ENCODE results near the gene ANP32E. TPM values are rescaled to one million over a fixed set of nuclear protein-coding genes. Genes with fewer than 3 reads are reported as not detected.
"Not testable (repeated sequence)": the region's sequence is repeated elsewhere in the genome, so short reads cannot be mapped to it uniquely, and the experiment has no call there.

ANP32E gene
- total and polyA plus RNA-seq, 9 donors = 16.3 to 43.8 (median 29.7) TPM

- H3K27me3 ChIP-seq = no peaks in the 10 kb centered on the region
- intact Hi-C loops (cut with DNase I) = no loop called here
- peak overlapping the region; percentile 84 for H3K27ac ChIP-seq
- H3K36me3 ChIP-seq = no peaks in the 10 kb centered on the region
- H3K9me3 ChIP-seq = no peaks in the 10 kb centered on the region
- DNase-seq = peak in 3 of 5 donors; percentile 34 to 64 (median 50)
- H3K4me3 ChIP-seq = peak overlapping the region; percentile 100
- WGBS, 3 donors = 0% methylated on average over 9 to 27 of the region's 27 CpGs
- TF ChIP-seq POLR2A (IDR thresholded peaks at IDR 0.05) (no peak), EP300 (IDR thresholded peaks at IDR 0.05) (no peak), CTCF (IDR thresholded peaks at IDR 0.05) (no peak)
- H3K4me1 ChIP-seq (ENCODE audit: insufficient read depth) = peaks cover 2% of the 10 kb centered on the region
Measured at GRCh38 chr1:150235294-150235851, 539 bp downstream of the ANP32E start.

- peak; percentile 80 to 85 (median 82) for DNase-seq
- Histone ChIP-seq H3K27me3 (no peaks in the 10 kb centered on the region), H3K36me3 (no peaks in the 10 kb centered on the region), H3K27ac (peak overlapping the region; percentile 84), H3K4me3 (peak overlapping the region; percentile 100), H3K9me3 (no peaks in the 10 kb centered on the region), H3K4me1 (ENCODE audit: insufficient read depth) (peaks cover 2% of the 10 kb centered on the region)
- TF ChIP-seq CTCF (IDR thresholded peaks at IDR 0.05) (no peak), POLR2A (IDR thresholded peaks at IDR 0.05) (peak; percentile 67)
- intact Hi-C loops (cut with DNase I) = no loop called here
- 0 to 1% (median 0%) methylated on average over 77 to 78 of the region's 78 CpGs for WGBS, 3 donors
Measured at GRCh38 chr1:150234566-150235293, 1.2 kb downstream of the ANP32E start.

GRCh38 chr1:150234309-150234565 lies 1.7 kb downstream of the ANP32E start:
- no peaks in the 10 kb centered on the region for H3K9me3 ChIP-seq
- peak overlapping the region; percentile 100 for H3K4me3 ChIP-seq
- intact Hi-C loops (cut with DNase I) = no loop called here
- TF ChIP-seq POLR2A (IDR thresholded peaks at IDR 0.05) (no peak), CTCF (IDR thresholded peaks at IDR 0.05) (no peak), EP300 (IDR thresholded peaks at IDR 0.05) (no peak)
- no peak for DNase-seq
- peaks cover 2% of the 10 kb centered on the region for H3K4me1 ChIP-seq (ENCODE audit: insufficient read depth)
- H3K36me3 ChIP-seq = no peaks in the 10 kb centered on the region
- peak overlapping the region; percentile 84 for H3K27ac ChIP-seq
- WGBS, 3 donors = 0 to 1% (median 1%) methylated on average over 9 of the region's 9 CpGs
- no peaks in the 10 kb centered on the region for H3K27me3 ChIP-seq

- H3K9me3 ChIP-seq = no peaks in the 10 kb centered on the region
- intact Hi-C loops (cut with DNase I) = no loop called here
- 10 to 11% (median 11%) methylated on average over 15 of the region's 15 CpGs for WGBS, 3 donors
- peak in 4 of 5 donors; percentile 17 to 60 (median 51) for DNase-seq
- H3K27me3 ChIP-seq = no peaks in the 10 kb centered on the region
- peaks cover 2% of the 10 kb centered on the region for H3K4me1 ChIP-seq (ENCODE audit: insufficient read depth)
- peak overlapping the region; percentile 100 for H3K4me3 ChIP-seq
- no peak for TF ChIP-seq POLR2A (IDR thresholded peaks at IDR 0.05)
- TF ChIP-seq EP300 (IDR thresholded peaks at IDR 0.05) = no peak
- no peak for TF ChIP-seq CTCF (IDR thresholded peaks at IDR 0.05)
- H3K27ac ChIP-seq = peak overlapping the region; percentile 84
- no peaks in the 10 kb centered on the region for H3K36me3 ChIP-seq
Measured at GRCh38 chr1:150233359-150234308, 2.3 kb downstream of the ANP32E start.

GRCh38 chr1:150232921-150233320 lies 3.0 kb downstream of the ANP32E start:
- DNase-seq; H3K4me3 ChIP-seq; intact Hi-C loops (cut with DNase I); H3K27ac ChIP-seq; H3K4me1 ChIP-seq (ENCODE audit: insufficient read depth); H3K36me3 ChIP-seq; H3K9me3 ChIP-seq; H3K27me3 ChIP-seq: not testable (repeated sequence)
- 91 to 94% (median 93%) methylated on average over 10 of the region's 10 CpGs for WGBS, 3 donors

- H3K4me1 ChIP-seq (ENCODE audit: insufficient read depth); DNase-seq; H3K9me3 ChIP-seq; intact Hi-C loops (cut with DNase I); H3K4me3 ChIP-seq; H3K36me3 ChIP-seq; H3K27ac ChIP-seq; H3K27me3 ChIP-seq: not testable (repeated sequence)
- 93 to 97% (median 94%) methylated on average over 10 of the region's 10 CpGs for WGBS, 3 donors
Measured at GRCh38 chr1:150228246-150228645, 7.7 kb downstream of the ANP32E start.

All from ovary (tissue), 9 donors.